ENCODE results near the gene FAP. TPM values are rescaled to one million over a fixed set of nuclear protein-coding genes. Genes with fewer than 3 reads are reported as not detected.

The FAP gene
- total RNA-seq, 1 experiment from 2014 or later = not detected

GRCh38 chr2:162265666-162266459 is 22.6 kb upstream of the FAP start:
- no peaks in the 10 kb centered on the region for H3K9me2 ChIP-seq (replicated peaks; ENCODE audit: insufficient read depth, low read length)
- no peaks in the 10 kb centered on the region for H3K4me1 ChIP-seq (ENCODE audit: low read length)
- no peaks in the 10 kb centered on the region for H4K20me1 ChIP-seq (ENCODE audit: insufficient read depth, low read depth, low read length)
- no peaks in the 10 kb centered on the region for H3K36me3 ChIP-seq (ENCODE audit: insufficient read depth, low read length)
- H3K4me2 ChIP-seq (ENCODE audit: low read depth, low read length, poor library complexity, severe bottlenecking) = no peak overlapping the region
- H3K9me3 ChIP-seq (ENCODE audit: low read length) = no peaks in the 10 kb centered on the region
- no peak overlapping the region for H2AFZ ChIP-seq (ENCODE audit: low read length)
- no peak for DNase-seq
- H3K27me3 ChIP-seq (ENCODE audit: low read length) = no peaks in the 10 kb centered on the region
- H3K4me3 ChIP-seq (ENCODE audit: low read length) = no peak overlapping the region
- H3K27ac ChIP-seq (ENCODE audit: low read length) = no peak overlapping the region
- H3K9ac ChIP-seq (ENCODE audit: low read length) = no peak overlapping the region
- no peaks in the 10 kb centered on the region for H3K79me2 ChIP-seq (ENCODE audit: low read length)

GRCh38 chr2:162261032-162261945 is 18.0 kb upstream of the FAP start:
- no peaks in the 10 kb centered on the region for H3K27me3 ChIP-seq (ENCODE audit: low read length)
- H3K9me3 ChIP-seq (ENCODE audit: low read length) = no peaks in the 10 kb centered on the region
- no peak overlapping the region for H3K4me3 ChIP-seq (ENCODE audit: low read length)
- H3K4me2 ChIP-seq (ENCODE audit: low read depth, low read length, poor library complexity, severe bottlenecking) = no peak overlapping the region
- H3K4me1 ChIP-seq (ENCODE audit: low read length) = no peaks in the 10 kb centered on the region
- H3K79me2 ChIP-seq (ENCODE audit: low read length) = no peaks in the 10 kb centered on the region
- H2AFZ ChIP-seq (ENCODE audit: low read length) = no peak overlapping the region
- H4K20me1 ChIP-seq (ENCODE audit: insufficient read depth, low read depth, low read length) = no peaks in the 10 kb centered on the region
- H3K27ac ChIP-seq (ENCODE audit: low read length) = no peak overlapping the region
- no peak overlapping the region for H3K9ac ChIP-seq (ENCODE audit: low read length)
- H3K9me2 ChIP-seq (replicated peaks; ENCODE audit: insufficient read depth, low read length) = no peaks in the 10 kb centered on the region
- no peak for DNase-seq
- no peaks in the 10 kb centered on the region for H3K36me3 ChIP-seq (ENCODE audit: insufficient read depth, low read length)

GRCh38 chr2:162258686-162259085 is 15.4 kb upstream of the FAP start:
- no peak overlapping the region for H3K9ac ChIP-seq (ENCODE audit: low read length)
- no peak for DNase-seq
- no peaks in the 10 kb centered on the region for H3K9me2 ChIP-seq (replicated peaks; ENCODE audit: insufficient read depth, low read length)
- no peak overlapping the region for H2AFZ ChIP-seq (ENCODE audit: low read length)
- H3K27me3 ChIP-seq (ENCODE audit: low read length) = no peaks in the 10 kb centered on the region
- no peak overlapping the region for H3K27ac ChIP-seq (ENCODE audit: low read length)
- no peaks in the 10 kb centered on the region for H4K20me1 ChIP-seq (ENCODE audit: insufficient read depth, low read depth, low read length)
- no peak overlapping the region for H3K4me2 ChIP-seq (ENCODE audit: low read depth, low read length, poor library complexity, severe bottlenecking)
- H3K4me3 ChIP-seq (ENCODE audit: low read length) = no peak overlapping the region
- no peaks in the 10 kb centered on the region for H3K36me3 ChIP-seq (ENCODE audit: insufficient read depth, low read length)
- H3K4me1 ChIP-seq (ENCODE audit: low read length) = no peaks in the 10 kb centered on the region
- no peaks in the 10 kb centered on the region for H3K79me2 ChIP-seq (ENCODE audit: low read length)
- H3K9me3 ChIP-seq (ENCODE audit: low read length) = no peaks in the 10 kb centered on the region

GRCh38 chr2:162258169-162258568 is 14.9 kb upstream of the FAP start:
- no peaks in the 10 kb centered on the region for H3K36me3 ChIP-seq (ENCODE audit: insufficient read depth, low read length)
- no peaks in the 10 kb centered on the region for H4K20me1 ChIP-seq (ENCODE audit: insufficient read depth, low read depth, low read length)
- no peaks in the 10 kb centered on the region for H3K27me3 ChIP-seq (ENCODE audit: low read length)
- H3K9me3 ChIP-seq (ENCODE audit: low read length) = no peaks in the 10 kb centered on the region
- no peak for DNase-seq
- no peak overlapping the region for H3K4me3 ChIP-seq (ENCODE audit: low read length)
- no peak overlapping the region for H3K9ac ChIP-seq (ENCODE audit: low read length)
- H2AFZ ChIP-seq (ENCODE audit: low read length) = no peak overlapping the region
- H3K79me2 ChIP-seq (ENCODE audit: low read length) = no peaks in the 10 kb centered on the region
- H3K4me1 ChIP-seq (ENCODE audit: low read length) = no peaks in the 10 kb centered on the region
- H3K9me2 ChIP-seq (replicated peaks; ENCODE audit: insufficient read depth, low read length) = no peaks in the 10 kb centered on the region
- no peak overlapping the region for H3K4me2 ChIP-seq (ENCODE audit: low read depth, low read length, poor library complexity, severe bottlenecking)
- no peak overlapping the region for H3K27ac ChIP-seq (ENCODE audit: low read length)

- Histone ChIP-seq H3K4me2 (ENCODE audit: low read depth, low read length, poor library complexity, severe bottlenecking) (no peak overlapping the region), H3K9me2 (replicated peaks; ENCODE audit: insufficient read depth, low read length) (no peaks in the 10 kb centered on the region), H2AFZ (ENCODE audit: low read length) (no peak overlapping the region), H3K27me3 (ENCODE audit: low read length) (no peaks in the 10 kb centered on the region), H3K4me3 (ENCODE audit: low read length) (no peak overlapping the region), H4K20me1 (ENCODE audit: insufficient read depth, low read depth, low read length) (no peaks in the 10 kb centered on the region), H3K4me1 (ENCODE audit: low read length) (no peaks in the 10 kb centered on the region), H3K9me3 (ENCODE audit: low read length) (no peaks in the 10 kb centered on the region), H3K9ac (ENCODE audit: low read length) (no peak overlapping the region), H3K27ac (ENCODE audit: low read length) (no peak overlapping the region), H3K36me3 (ENCODE audit: insufficient read depth, low read length) (no peaks in the 10 kb centered on the region), H3K79me2 (ENCODE audit: low read length) (no peaks in the 10 kb centered on the region)
- DNase-seq = no peak
Measured at GRCh38 chr2:162257425-162257824, 14.2 kb upstream of the FAP start.

GRCh38 chr2:162256591-162256991 is 13.3 kb upstream of the FAP start:
- Histone ChIP-seq H3K9ac (ENCODE audit: low read length) (no peak overlapping the region), H3K9me2 (replicated peaks; ENCODE audit: insufficient read depth, low read length) (no peaks in the 10 kb centered on the region), H3K4me2 (ENCODE audit: low read depth, low read length, poor library complexity, severe bottlenecking) (no peak overlapping the region)

GRCh38 chr2:162254236-162254871 is 11.1 kb upstream of the FAP start:
- no peak overlapping the region for H3K4me2 ChIP-seq (ENCODE audit: low read depth, low read length, poor library complexity, severe bottlenecking)
- no peaks in the 10 kb centered on the region for H3K36me3 ChIP-seq (ENCODE audit: insufficient read depth, low read length)
- H3K27me3 ChIP-seq (ENCODE audit: low read length) = no peaks in the 10 kb centered on the region
- no peak overlapping the region for H3K4me3 ChIP-seq (ENCODE audit: low read length)
- no peaks in the 10 kb centered on the region for H3K4me1 ChIP-seq (ENCODE audit: low read length)
- H3K79me2 ChIP-seq (ENCODE audit: low read length) = no peaks in the 10 kb centered on the region
- H4K20me1 ChIP-seq (ENCODE audit: insufficient read depth, low read depth, low read length) = no peaks in the 10 kb centered on the region
- no peaks in the 10 kb centered on the region for H3K9me3 ChIP-seq (ENCODE audit: low read length)
- H3K9ac ChIP-seq (ENCODE audit: low read length) = no peak overlapping the region
- DNase-seq = no peak
- H3K9me2 ChIP-seq (replicated peaks; ENCODE audit: insufficient read depth, low read length) = no peaks in the 10 kb centered on the region
- no peak overlapping the region for H2AFZ ChIP-seq (ENCODE audit: low read length)
- no peak overlapping the region for H3K27ac ChIP-seq (ENCODE audit: low read length)

More at GRCh38 chr2:162256591-162256991, 13.3 kb upstream of the FAP start:
- Histone ChIP-seq H3K79me2 (ENCODE audit: low read length) (no peaks in the 10 kb centered on the region), H3K36me3 (ENCODE audit: insufficient read depth, low read length) (no peaks in the 10 kb centered on the region), H4K20me1 (ENCODE audit: insufficient read depth, low read depth, low read length) (no peaks in the 10 kb centered on the region), H3K27me3 (ENCODE audit: low read length) (no peaks in the 10 kb centered on the region), H3K27ac (ENCODE audit: low read length) (no peak overlapping the region), H3K4me1 (ENCODE audit: low read length) (no peaks in the 10 kb centered on the region), H2AFZ (ENCODE audit: low read length) (no peak overlapping the region), H3K9me3 (ENCODE audit: low read length) (no peaks in the 10 kb centered on the region), H3K4me3 (ENCODE audit: low read length) (no peak overlapping the region)
- DNase-seq = no peak

GRCh38 chr2:162253435-162253834 is 10.2 kb upstream of the FAP start:
- Histone ChIP-seq H3K9me2 (replicated peaks; ENCODE audit: insufficient read depth, low read length) (no peaks in the 10 kb centered on the region), H3K9ac (ENCODE audit: low read length) (no peak overlapping the region), H3K36me3 (ENCODE audit: insufficient read depth, low read length) (no peaks in the 10 kb centered on the region), H3K27me3 (ENCODE audit: low read length) (no peaks in the 10 kb centered on the region), H3K4me2 (ENCODE audit: low read depth, low read length, poor library complexity, severe bottlenecking) (no peak overlapping the region), H3K4me3 (ENCODE audit: low read length) (no peak overlapping the region), H3K9me3 (ENCODE audit: low read length) (no peaks in the 10 kb centered on the region), H3K27ac (ENCODE audit: low read length) (no peak overlapping the region), H2AFZ (ENCODE audit: low read length) (no peak overlapping the region), H3K4me1 (ENCODE audit: low read length) (no peaks in the 10 kb centered on the region), H3K79me2 (ENCODE audit: low read length) (no peaks in the 10 kb centered on the region), H4K20me1 (ENCODE audit: insufficient read depth, low read depth, low read length) (no peaks in the 10 kb centered on the region)
- DNase-seq = no peak

All from Karpas-422 (cell line).